ENCODE data around the gene NCF4. TPM values are rescaled to one million over a fixed set of nuclear protein-coding genes. Genes with fewer than 3 reads are reported as not detected.
A peak's percentile ranks its signal among the peaks of the same experiment; 100 is the strongest.

The NCF4 gene
- polyA plus RNA-seq, 3 donors, result 206 to 249 (median 209) TPM

DNA sequence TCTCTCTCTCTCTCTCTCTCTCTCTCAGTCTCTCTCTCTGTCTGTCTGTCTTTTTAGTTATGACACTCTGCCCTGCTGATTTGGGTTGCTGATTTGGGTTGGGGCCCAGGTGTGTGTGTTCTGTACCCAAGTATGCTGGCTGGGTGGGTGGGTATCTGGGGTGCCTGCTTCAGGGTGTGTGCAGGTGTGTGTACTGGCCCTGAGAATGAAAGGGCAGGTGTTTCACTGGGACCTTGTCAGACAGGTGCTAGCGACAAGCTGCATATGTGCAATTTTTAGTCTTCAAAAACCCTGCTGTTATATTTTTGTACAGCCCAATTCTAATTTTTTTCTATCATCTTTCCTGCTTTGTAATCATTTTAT lies 53.6 kb downstream of the NCF4 start:
- Histone ChIP-seq H3K27ac (ENCODE audit: low read depth in 1 of 2, low read length in 2 of 2) (peak overlapping the region; percentile 86 to 96), H3K9me3 (replicated peaks in 1 of 2; ENCODE audit: control insufficient read depth in 1 of 2, insufficient read depth in 1 of 2, low read length in 2 of 2) (peaks cover 0 to 3% of the 10 kb centered on the region in 2 donors), H2AFZ (ENCODE audit: insufficient read depth, low read depth, low read length, poor library complexity, severe bottlenecking) (peak overlapping the region; percentile 83), H3K27me3 (ENCODE audit: control insufficient read depth in 2 of 2, insufficient read depth in 2 of 2, low read length in 2 of 2) (no peaks in the 10 kb centered on the region), H4K20me1 (ENCODE audit: insufficient read depth, low read length) (peaks cover 15% of the 10 kb centered on the region), H3K4me3 (replicated peaks in 1 of 3; ENCODE audit: low read depth in 2 of 3, low read length in 3 of 3) (peak overlapping the region; percentile 53 to 84 (median 63)), H3K4me1 (ENCODE audit: control insufficient read depth in 1 of 2, insufficient read depth in 2 of 2, low read length in 2 of 2) (peaks cover 31 to 63% of the 10 kb centered on the region in 2 donors), H3K4me2 (replicated peaks; ENCODE audit: extremely low read depth, low read length, poor library complexity, severe bottlenecking) (peak overlapping the region; percentile 94), H3K9ac (ENCODE audit: insufficient read depth, low read length, poor library complexity, severe bottlenecking) (peak overlapping the region; percentile 86), H3K36me3 (replicated peaks in 1 of 2; ENCODE audit: control insufficient read depth in 1 of 2, insufficient read depth in 2 of 2, low read length in 2 of 2) (peaks cover 4 to 15% of the 10 kb centered on the region in 2 donors), H3K79me2 (ENCODE audit: insufficient read depth, low read length) (peaks cover 61% of the 10 kb centered on the region)
- H3K36me3 Mint-ChIP-seq, result peaks cover 22 to 35% of the 10 kb centered on the region in 2 donors
- no CpG with 5 or more reads among the region's 1 CpG for whole genome bisulfite sequencing (ENCODE audit: insufficient coverage)
- TF ChIP-seq, protein P1, sequence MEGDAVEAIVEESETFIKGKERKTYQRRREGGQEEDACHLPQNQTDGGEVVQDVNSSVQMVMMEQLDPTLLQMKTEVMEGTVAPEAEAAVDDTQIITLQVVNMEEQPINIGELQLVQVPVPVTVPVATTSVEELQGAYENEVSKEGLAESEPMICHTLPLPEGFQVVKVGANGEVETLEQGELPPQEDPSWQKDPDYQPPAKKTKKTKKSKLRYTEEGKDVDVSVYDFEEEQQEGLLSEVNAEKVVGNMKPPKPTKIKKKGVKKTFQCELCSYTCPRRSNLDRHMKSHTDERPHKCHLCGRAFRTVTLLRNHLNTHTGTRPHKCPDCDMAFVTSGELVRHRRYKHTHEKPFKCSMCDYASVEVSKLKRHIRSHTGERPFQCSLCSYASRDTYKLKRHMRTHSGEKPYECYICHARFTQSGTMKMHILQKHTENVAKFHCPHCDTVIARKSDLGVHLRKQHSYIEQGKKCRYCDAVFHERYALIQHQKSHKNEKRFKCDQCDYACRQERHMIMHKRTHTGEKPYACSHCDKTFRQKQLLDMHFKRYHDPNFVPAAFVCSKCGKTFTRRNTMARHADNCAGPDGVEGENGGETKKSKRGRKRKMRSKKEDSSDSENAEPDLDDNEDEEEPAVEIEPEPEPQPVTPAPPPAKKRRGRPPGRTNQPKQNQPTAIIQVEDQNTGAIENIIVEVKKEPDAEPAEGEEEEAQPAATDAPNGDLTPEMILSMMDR (IDR thresholded peaks at IDR 0.05), result no peak
- peaks cover 64% of the 10 kb centered on the region for H3K4me1 Mint-ChIP-seq
- H3K4me3 Mint-ChIP-seq, result peak overlapping the region; percentile 87 to 97
- peaks cover 0 to 5% (median 0%) of the 10 kb centered on the region in 3 donors for H3K27me3 Mint-ChIP-seq (ENCODE audit: low read depth in 3 of 3)
- no peak for DNase-seq
- peak overlapping the region; percentile 92 to 99 (median 97) for H3K27ac Mint-ChIP-seq
- peaks cover 0 to 7% (median 2%) of the 10 kb centered on the region in 7 donors for H3K9me3 Mint-ChIP-seq
- intact Hi-C loops (cut with micrococcal nuclease), result loop anchor here (5.0 to 10.0 kb wide), 3 partner anchors 42 to 60 kb away; partner anchors contain the start of gene NCF4 (in 1 of the 2)

DNA sequence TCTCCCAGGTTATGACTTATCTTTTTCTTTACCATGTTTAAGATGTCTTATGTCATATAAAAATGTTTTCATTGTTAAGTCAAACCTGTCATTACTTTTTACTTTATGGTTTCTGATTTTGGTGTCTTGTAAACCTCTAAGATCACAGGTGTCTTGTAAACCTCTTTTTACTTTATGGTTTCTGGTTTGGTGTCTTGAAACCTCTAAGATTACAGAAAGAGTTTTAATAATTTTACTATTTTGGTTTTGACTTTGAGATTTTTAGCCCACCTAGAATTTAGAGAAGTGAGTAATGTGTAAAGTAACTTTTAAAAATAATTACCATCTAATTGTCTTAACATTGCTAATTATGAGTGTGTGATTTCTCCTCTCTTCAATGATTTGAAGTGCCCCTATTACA lies 55.2 kb downstream of the NCF4 start:
- Mint-ChIP-seq H3K9me3 (peaks cover 0 to 7% (median 2%) of the 10 kb centered on the region in 7 donors), H3K27ac (peak overlapping the region in 1 of 7 donors; percentile 30), H3K36me3 (peaks cover 35 to 44% of the 10 kb centered on the region in 2 donors), H3K27me3 (ENCODE audit: low read depth in 3 of 3) (peaks cover 0 to 5% (median 0%) of the 10 kb centered on the region in 3 donors), H3K4me1 (peaks cover 75% of the 10 kb centered on the region), H3K4me3 (no peak overlapping the region)
- intact Hi-C loops (cut with micrococcal nuclease), result loop anchor here in 1 of 2 donors (10.0 kb wide), 1 partner anchor 59 kb away; no protein-coding TSS in a partner anchor
- no peak overlapping the region for H3K27ac ChIP-seq (ENCODE audit: low read depth in 1 of 2, low read length in 2 of 2)
- no peak overlapping the region for H3K4me3 ChIP-seq (replicated peaks in 1 of 3; ENCODE audit: low read depth in 2 of 3, low read length in 3 of 3)
- H3K27me3 ChIP-seq (ENCODE audit: control insufficient read depth in 2 of 2, insufficient read depth in 2 of 2, low read length in 2 of 2), result no peaks in the 10 kb centered on the region
- H3K9me3 ChIP-seq (replicated peaks in 1 of 2; ENCODE audit: control insufficient read depth in 1 of 2, insufficient read depth in 1 of 2, low read length in 2 of 2), result peaks cover 0 to 3% of the 10 kb centered on the region in 2 donors
- peaks cover 15% of the 10 kb centered on the region for H4K20me1 ChIP-seq (ENCODE audit: insufficient read depth, low read length)
- peaks cover 40 to 77% of the 10 kb centered on the region in 2 donors for H3K4me1 ChIP-seq (ENCODE audit: control insufficient read depth in 1 of 2, insufficient read depth in 2 of 2, low read length in 2 of 2)
- DNase-seq, result no peak
- peak overlapping the region; percentile 0 for H3K4me2 ChIP-seq (replicated peaks; ENCODE audit: extremely low read depth, low read length, poor library complexity, severe bottlenecking)
- H3K9ac ChIP-seq (ENCODE audit: insufficient read depth, low read length, poor library complexity, severe bottlenecking), result no peak overlapping the region
- H2AFZ ChIP-seq (ENCODE audit: insufficient read depth, low read depth, low read length, poor library complexity, severe bottlenecking), result no peak overlapping the region
- peaks cover 77% of the 10 kb centered on the region for H3K79me2 ChIP-seq (ENCODE audit: insufficient read depth, low read length)
- TF ChIP-seq, protein P1 (IDR thresholded peaks at IDR 0.05), result no peak
- peaks cover 6 to 26% of the 10 kb centered on the region in 2 donors for H3K36me3 ChIP-seq (replicated peaks in 1 of 2; ENCODE audit: control insufficient read depth in 1 of 2, insufficient read depth in 2 of 2, low read length in 2 of 2)

Measured in CD14-positive monocyte (primary cell).